ENCODE measurements around the gene RMND5A.

The RMND5A gene

DNA sequence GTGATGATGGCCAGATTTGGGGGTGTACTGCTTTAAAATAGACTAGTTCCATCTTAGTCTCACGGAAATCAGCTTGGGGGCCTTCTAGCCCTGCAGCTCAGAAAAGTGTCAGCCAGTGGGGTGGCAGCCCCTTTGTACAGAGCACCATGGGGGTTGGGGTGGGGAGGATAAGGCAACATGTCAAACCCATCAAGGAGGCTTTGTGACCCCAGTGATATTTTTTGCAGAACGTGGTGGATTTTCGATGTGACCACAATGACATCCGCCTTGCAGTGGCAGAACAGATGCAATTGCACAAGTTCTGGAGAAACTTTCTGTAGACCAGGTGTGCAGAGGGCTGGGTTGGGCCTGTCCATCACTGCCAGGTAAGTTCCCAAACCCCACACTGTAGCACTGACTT lies 73.7 kb downstream of the RMND5A start:
- DNase-seq, result no peak

DNA sequence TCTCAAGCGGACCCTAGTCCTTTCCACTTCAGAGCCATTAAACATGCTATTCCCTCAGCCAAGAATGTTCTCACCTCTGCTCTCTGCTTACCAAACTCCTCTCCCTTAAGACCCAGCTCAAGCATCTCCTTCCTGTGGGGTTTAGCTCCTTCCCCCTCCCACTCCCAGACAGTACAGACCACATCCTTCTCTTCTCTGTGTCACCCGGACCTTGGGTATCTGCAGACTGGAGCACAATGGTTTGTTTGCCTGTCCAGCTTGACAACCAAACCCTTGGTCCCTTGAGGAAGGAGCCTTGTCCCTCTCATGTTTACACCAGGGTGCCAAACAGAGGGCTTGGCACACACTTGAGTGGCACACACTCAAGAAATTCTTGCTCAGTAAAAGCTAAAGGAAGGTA lies 74.8 kb downstream of the RMND5A start:
- no peak for DNase-seq

DNA sequence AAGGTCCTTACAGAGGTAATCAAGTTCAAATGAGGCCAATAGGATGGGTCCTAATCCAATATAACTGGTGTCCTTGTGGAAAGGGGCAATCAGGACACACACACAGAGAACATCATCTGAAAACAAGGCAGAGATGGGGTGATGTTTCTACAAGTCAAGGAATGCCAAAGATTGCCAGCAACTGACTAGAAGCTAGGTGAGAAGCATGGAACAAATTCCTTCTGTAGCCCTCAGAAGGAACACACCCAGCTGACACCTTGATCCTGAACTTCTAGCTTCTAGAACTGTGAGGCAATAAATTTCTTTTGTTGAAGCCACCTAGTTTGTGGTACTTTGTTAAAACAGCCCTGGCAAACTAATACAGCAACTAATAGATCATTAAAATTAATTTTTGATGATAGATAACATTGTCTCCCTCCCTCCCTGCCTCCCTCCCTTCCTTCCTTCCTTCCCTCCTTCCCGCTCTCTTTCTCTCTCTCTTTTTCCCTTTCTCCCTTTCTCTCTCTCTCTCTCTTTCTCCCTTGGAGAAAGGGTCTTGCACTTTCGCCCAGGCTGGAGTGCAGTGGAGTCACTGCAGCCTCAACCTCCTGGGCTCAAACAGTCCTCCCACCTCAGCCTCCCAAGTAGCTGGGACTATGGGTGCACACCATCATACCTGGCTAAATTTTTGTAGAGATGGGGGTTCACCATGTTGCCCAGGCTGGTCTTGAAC lies 80.9 kb downstream of the RMND5A start:
- no peak for DNase-seq

GRCh38 chr2:86806059-86806857 lies 86.2 kb downstream of the RMND5A start:
- no peak for DNase-seq

DNA sequence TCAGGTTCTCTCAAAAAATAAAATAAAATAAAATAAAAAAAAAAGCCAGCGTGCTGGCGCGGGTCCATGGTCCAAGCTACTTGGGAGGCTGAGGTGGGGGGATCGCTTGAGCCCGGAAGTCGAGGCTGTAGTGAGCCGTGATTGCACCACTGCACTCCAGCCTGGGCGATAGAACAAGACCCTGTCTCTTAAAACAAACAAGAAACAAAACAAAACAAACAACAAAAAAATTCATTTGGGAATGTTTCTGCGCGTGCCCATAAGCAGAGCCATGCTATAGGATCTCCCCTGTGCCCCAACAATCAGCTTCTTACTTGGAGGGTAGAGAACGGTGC lies 87.0 kb downstream of the RMND5A start:
- no peak for DNase-seq

- DNase-seq, result peak in 3 of 6 experiments; percentile 9 to 49 (median 35)
Measured at GRCh38 chr2:86807468-86808275, 87.6 kb downstream of the RMND5A start.

DNA sequence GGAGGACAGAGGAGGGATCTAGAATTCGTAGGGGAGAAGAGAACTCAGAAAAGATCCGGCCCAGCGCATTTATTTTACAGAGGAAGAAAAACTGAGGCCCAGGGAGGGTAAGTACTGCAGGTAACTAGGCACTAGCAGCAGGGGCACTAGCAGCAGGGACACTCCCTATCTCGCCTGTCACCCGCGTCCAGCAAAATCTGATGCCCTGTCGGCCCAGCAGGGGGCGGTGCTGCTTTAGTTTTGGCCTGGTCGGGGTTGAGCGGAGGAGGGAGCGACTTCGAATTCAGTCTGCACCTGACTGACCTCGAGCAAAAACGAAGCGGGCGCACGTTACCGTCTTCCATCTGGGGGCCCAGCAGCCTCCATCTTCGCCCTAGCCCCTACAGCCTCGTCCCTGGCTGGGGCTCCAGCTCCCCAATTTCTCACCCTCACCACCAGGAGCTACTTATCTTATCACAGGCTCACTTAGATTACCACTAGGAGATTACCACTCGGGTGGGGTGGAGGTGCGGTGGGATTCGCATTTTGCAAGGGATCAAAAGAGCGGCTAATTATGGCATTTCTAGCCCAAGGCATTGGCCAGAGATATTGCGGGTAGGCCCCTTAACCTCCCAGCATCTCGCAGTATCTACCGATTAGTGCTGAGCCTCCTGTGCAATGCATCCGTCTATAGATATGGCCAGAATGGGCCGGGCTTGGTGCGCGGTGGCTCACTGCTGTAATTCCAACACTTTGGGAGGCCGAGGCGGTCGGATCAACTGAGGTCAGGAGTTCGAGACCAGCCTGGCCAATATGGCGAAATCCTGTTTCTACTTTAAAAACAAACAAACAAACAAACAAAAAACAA lies 88.4 kb downstream of the RMND5A start:
- peak; percentile 75 to 92 (median 84) for DNase-seq

DNA sequence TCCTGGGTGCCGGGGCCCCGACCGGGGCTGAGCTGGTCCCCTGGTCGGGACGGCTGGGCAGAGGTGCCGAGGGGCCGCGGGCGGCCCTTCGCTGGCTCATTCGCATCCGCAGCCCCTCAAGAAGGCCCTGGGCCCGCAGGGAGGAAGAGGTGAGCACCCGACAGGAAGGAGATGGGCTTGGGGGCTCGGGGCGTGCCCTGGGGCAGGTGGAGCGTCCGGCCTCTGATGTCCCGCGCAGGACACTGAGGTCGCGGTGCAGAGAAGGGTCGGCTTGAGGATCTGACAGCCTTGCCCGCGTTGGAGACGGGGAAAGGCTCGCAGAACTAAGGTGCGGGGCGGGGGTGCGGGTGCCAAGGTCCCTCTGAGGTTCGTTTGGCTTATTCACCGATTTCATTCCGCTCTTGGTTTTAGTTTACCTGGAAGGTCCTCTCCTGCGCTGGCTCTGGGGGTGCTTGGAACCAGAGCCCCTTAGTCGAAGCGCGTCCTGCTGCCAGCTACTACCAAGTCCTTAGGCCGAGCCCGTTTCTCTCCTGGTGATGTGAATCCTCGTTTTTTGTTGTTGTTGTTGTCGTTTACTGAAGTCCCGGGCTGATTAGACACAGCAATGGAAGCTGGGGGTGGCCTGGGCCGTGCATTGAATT lies 89.5 kb downstream of the RMND5A start:
- peak in 1 of 6 experiments; percentile 21 for DNase-seq

GRCh38 chr2:86815611-86816010 lies 95.5 kb downstream of the RMND5A start:
- no peak for DNase-seq

GRCh38 chr2:86818114-86818801 lies 98.2 kb downstream of the RMND5A start:
- DNase-seq, result no peak

GRCh38 chr2:86818957-86819356 lies 98.9 kb downstream of the RMND5A start:
- DNase-seq, result no peak

DNA sequence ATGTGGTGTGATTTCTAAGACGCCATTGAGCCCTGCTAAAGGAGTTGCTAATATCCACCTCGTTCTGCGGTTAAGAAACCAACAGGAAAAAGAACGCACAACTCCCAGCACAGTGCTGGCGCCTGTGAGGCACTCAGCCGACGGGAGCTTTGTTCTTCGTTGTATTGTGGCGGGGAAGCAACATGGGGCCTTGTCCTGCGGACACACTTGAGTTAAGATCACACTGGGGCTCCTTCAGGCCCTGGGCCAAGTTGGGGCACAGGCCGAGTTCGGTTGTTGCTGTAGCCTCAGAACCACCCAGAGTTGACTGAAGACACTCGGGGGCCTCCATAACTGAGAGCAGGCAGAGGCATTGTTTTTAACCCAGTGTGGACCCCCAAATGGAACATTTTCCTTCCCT lies 101.2 kb downstream of the RMND5A start:
- DNase-seq, result no peak

DNA sequence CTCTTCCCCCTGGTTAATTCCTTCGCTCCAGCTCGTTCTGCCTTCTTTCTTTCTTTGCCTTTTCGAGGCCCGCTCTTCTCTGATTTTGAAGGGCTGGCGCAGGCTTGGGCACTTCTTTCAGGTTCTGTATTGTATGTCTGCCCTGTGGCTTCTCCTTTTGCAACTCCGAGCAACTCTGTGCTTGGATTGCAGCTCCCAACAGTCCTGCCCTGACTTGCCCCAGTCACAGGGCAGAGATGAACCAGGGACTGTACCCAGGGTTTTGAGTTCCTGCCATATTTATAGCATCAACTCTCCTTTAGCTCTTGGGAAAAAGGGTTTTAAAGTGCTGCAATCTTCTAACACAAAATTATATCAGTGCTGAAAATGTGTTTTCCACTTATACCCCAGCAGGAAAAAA lies 101.8 kb downstream of the RMND5A start:
- DNase-seq, result no peak

GRCh38 chr2:86822668-86823345 lies 102.7 kb downstream of the RMND5A start:
- DNase-seq, result no peak

DNA sequence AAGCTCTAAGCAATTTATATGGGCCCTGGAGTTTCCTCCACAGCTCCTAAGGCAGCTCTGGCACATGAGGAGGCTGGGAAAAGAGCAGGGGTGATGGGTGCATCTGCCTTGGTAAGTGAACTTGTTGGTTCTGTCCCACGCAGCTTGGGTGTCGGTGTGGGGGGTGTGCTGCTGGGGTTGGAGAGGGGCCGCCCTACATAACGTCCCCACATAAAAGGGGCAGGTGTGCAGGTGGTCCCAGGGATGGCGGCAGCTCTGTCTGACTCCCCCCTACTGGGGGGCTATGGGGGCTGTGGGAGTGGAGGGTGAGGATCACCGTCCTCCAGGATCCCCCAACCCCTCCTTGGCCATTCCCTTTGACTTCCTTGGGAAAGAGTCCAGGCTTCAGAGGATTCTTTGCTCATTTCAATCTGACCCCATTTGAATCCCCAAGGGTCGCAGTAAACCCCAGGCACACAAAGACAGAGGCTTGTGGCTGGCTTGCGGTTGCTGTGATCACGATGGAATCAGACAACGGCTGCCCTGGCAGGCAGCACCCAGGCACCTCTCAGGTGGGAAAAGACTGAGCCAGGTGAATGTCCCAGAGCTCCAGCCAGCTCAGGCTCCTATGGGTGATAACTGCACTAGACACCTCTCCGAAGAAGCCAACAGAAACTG lies 105.1 kb downstream of the RMND5A start:
- DNase-seq, result no peak

GRCh38 chr2:86825693-86826381 lies 105.7 kb downstream of the RMND5A start:
- DNase-seq, result peak in 5 of 6 experiments; percentile 4 to 54 (median 42)

DNA sequence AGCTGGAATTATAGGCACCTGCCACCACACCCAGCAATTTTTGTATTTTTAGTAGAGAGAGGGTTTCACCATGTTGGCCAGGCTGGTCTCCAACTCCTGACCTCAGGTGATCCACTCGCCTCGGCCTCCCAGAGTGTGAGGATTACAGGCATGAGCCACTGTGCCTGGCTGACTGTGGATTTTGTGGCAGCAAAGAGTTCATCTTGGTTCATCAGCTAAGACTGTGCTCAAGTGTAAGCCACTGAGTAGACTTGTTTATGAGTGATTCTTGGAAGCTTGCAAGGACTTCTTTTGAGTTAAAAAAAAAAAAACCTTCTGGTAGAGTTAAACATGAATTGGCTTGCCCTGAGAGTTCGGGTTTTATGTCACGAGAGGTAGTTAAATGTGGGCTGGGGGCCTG lies 106.9 kb downstream of the RMND5A start:
- no peak for DNase-seq

Data from stimulated activated naive CD4-positive, alpha-beta T cell (primary cell).